GM12864 (cell line): ENCODE measurements around the gene IMP3.
"Not testable (repeated sequence)": the region's sequence is repeated elsewhere in the genome, so short reads cannot be mapped to it uniquely, and the experiment has no call there.

Source experiments
- DNase-seq: peaks from one replicate; pipeline ENCODE4 v3.0.0-alpha.2; 2011; ENCODE audit warnings: low read depth
- H3K4me3 ChIP-seq: 2 replicates; pipeline ENCODE4 v1.5.1; 2011; ENCODE audit warnings: mild to moderate bottlenecking, low read depth, low read length, control low read depth
- TF ChIP-seq, protein P1 (sequence below): IDR thresholded peaks from 2 replicates; pipeline ENCODE4 v1.5.1; 2011; ENCODE audit warnings: low read depth, mild to moderate bottlenecking, moderate library complexity, low read length, control low read depth, inconsistent platforms; ENCODE audit errors: missing control alignments

IMP3 gene, protein sequence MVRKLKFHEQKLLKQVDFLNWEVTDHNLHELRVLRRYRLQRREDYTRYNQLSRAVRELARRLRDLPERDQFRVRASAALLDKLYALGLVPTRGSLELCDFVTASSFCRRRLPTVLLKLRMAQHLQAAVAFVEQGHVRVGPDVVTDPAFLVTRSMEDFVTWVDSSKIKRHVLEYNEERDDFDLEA

DNA sequence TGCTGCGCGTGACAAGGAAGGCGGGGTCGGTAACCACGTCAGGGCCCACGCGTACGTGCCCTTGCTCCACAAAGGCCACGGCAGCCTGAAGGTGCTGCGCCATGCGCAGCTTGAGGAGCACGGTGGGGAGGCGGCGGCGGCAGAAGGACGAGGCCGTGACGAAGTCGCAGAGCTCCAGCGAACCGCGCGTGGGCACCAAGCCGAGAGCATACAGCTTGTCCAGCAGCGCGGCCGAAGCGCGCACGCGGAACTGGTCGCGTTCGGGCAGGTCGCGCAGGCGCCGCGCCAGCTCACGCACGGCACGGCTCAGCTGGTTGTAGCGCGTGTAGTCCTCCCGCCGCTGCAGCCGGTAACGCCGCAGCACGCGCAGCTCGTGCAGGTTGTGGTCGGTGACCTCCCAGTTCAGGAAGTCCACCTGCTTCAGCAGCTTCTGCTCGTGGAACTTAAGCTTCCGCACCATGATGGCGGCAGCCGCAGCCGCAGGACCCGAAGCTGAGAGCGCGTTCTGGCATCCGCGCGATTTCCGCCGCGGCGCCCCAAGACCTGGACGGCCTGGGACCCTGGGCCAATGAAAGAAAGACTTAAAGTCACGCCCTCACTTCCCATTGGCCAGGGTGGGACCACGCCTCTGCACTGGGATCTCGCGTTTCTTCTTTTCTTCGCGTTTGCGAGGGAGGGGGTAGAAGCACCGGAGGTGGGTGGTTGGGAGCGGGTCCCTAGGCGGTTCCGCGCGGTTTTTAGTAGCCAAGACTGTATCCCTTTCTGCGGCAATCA lies at the start of gene IMP3:
TSS of gene IMP3 (minus strand) at position 516 of the 774 bp plus-strand sequence. CDS start at position 460, 56 bp downstream.
- H3K4me3 ChIP-seq: peak within 1 kb of the TSS; percentile 73
- peak; percentile 94 for DNase-seq
- TF ChIP-seq, protein P1, sequence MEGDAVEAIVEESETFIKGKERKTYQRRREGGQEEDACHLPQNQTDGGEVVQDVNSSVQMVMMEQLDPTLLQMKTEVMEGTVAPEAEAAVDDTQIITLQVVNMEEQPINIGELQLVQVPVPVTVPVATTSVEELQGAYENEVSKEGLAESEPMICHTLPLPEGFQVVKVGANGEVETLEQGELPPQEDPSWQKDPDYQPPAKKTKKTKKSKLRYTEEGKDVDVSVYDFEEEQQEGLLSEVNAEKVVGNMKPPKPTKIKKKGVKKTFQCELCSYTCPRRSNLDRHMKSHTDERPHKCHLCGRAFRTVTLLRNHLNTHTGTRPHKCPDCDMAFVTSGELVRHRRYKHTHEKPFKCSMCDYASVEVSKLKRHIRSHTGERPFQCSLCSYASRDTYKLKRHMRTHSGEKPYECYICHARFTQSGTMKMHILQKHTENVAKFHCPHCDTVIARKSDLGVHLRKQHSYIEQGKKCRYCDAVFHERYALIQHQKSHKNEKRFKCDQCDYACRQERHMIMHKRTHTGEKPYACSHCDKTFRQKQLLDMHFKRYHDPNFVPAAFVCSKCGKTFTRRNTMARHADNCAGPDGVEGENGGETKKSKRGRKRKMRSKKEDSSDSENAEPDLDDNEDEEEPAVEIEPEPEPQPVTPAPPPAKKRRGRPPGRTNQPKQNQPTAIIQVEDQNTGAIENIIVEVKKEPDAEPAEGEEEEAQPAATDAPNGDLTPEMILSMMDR: no peak

DNA sequence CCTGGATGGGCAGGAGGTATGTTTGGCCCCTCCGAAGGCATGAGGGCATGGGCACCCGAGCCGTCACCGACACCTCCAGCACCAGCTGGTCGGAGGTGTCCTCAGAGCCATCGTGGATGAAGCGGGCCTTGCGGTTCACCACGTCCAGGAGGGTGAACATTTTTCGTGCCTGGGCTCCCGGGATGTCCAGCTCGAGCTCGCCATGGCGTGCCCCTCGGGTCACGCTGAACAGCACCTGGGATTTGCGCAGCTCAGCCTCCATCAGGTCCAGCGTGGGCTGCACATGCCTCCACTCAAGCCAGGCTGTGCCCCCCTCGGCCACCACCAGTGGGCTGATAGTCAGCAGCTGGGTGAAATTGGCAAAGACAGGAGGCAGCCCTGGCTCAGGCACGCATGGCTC lies 49.4 kb upstream of the IMP3 start:
- DNase-seq, H3K4me3 ChIP-seq: not testable (repeated sequence)

GRCh38 chr15:75688831-75689230 lies 48.8 kb upstream of the IMP3 start:
- DNase-seq: no peak
- TF ChIP-seq, protein P1: no peak
- H3K4me3 ChIP-seq: no peak overlapping the region

DNA sequence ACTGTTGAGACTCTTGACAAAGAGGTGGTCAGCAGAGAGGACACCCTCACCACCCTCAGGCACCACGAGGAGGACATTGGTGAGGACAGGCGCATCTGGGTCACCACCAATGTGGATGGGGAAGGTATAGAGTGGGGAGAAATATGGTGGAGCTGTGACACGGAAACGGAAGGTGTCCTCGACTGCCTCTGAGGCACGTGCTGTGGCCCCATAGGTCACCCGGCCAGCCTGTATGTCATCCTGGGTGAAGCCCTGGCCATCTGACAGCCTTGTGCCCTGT lies 48.2 kb upstream of the IMP3 start:
- DNase-seq: no peak
- TF ChIP-seq, protein P1: no peak
- H3K4me3 ChIP-seq: no peak overlapping the region

- no peak overlapping the region for H3K4me3 ChIP-seq
- no peak for DNase-seq
- TF ChIP-seq, protein P1: no peak
Measured at GRCh38 chr15:75687486-75688277, 47.7 kb upstream of the IMP3 start.

GRCh38 chr15:75686212-75686642 lies 46.2 kb upstream of the IMP3 start:
- TF ChIP-seq, protein P1: peak; percentile 72
- H3K4me3 ChIP-seq, DNase-seq: not testable (repeated sequence)

DNA sequence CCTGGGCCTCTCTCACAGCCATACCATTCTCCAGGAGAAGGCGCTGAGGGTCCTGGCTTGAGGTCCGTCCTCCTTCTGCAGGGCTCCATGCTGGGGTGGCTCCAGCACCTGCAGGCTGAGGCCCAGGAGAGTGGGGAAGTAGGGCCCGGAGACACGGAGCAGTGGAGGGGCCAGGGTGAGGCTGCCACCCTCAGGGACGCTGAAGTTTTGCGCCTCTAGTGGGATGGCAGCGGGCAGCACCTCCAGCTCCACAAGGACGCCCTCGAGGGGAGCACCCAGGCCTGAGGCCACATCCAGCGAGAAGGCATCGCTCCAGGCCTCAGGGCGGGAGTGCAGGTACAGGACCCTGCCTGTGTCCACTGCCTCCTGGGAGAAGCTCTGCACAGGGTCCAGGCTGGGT lies 45.2 kb upstream of the IMP3 start:
- DNase-seq: no peak
- H3K4me3 ChIP-seq: no peak overlapping the region
- TF ChIP-seq, protein P1: no peak
